Activated CD8-positive, alpha-beta memory T cell treated with anti-CD3 and anti-CD28 coated beads, Interleukin-2, amount 50 U/mL, for 24 hours (primary cell): ENCODE measurements around the gene MS4A7.
"Not testable (repeated sequence)": the region's sequence is repeated elsewhere in the genome, so short reads cannot be mapped to it uniquely, and the experiment has no call there.

ENCODE experiments used
- DNase-seq: peaks from one replicate; pipeline ENCODE4 v3.0.0-alpha.2; 2020; ENCODE audit errors: extremely low read depth

Gene MS4A7

GRCh38 chr11:60378354-60378753 is at the start of gene MS4A7:
Gene MS4A7 (plus strand): TSS chr11:60378532. CDS start chr11:60383142, 4,610 bp downstream.
- no peak for DNase-seq

GRCh38 chr11:60332846-60333245 is 45.5 kb upstream of the MS4A7 start:
- DNase-seq, result no peak

GRCh38 chr11:60334005-60334620 is 44.2 kb upstream of the MS4A7 start:
- DNase-seq, result peak; percentile 31

GRCh38 chr11:60336767-60337391 is 41.5 kb upstream of the MS4A7 start:
- no peak for DNase-seq

GRCh38 chr11:60338053-60338452 is 40.3 kb upstream of the MS4A7 start:
- DNase-seq, result no peak

- DNase-seq, result no peak
These were observed 39.0 kb upstream of the MS4A7 start for GRCh38 chr11:60339356-60339755.

GRCh38 chr11:60343094-60343704 is 35.1 kb upstream of the MS4A7 start:
- DNase-seq, result no peak

- DNase-seq, result no peak
These were observed 34.2 kb upstream of the MS4A7 start for GRCh38 chr11:60344146-60344545.

GRCh38 chr11:60345489-60345888 is 32.8 kb upstream of the MS4A7 start:
- DNase-seq, result no peak

- DNase-seq, result no peak
These were observed 31.1 kb upstream of the MS4A7 start for GRCh38 chr11:60347084-60347797.

GRCh38 chr11:60348116-60348515 is 30.2 kb upstream of the MS4A7 start:
- DNase-seq, result no peak

- no peak for DNase-seq
These were observed 28.3 kb upstream of the MS4A7 start for GRCh38 chr11:60349990-60350389.

- no peak for DNase-seq
These were observed 20.6 kb upstream of the MS4A7 start for GRCh38 chr11:60357771-60358170.

- no peak for DNase-seq
These were observed 17.7 kb upstream of the MS4A7 start for GRCh38 chr11:60360621-60361020.

- no peak for DNase-seq
These were observed 16.1 kb upstream of the MS4A7 start for GRCh38 chr11:60362241-60362640.

- DNase-seq, result peak; percentile 7
These were observed 14.5 kb upstream of the MS4A7 start for GRCh38 chr11:60363542-60364470.

GRCh38 chr11:60366262-60366904 is 11.9 kb upstream of the MS4A7 start:
- DNase-seq, result not testable (repeated sequence)

GRCh38 chr11:60367009-60367408 is 11.3 kb upstream of the MS4A7 start:
- DNase-seq, result no peak

GRCh38 chr11:60367896-60368295 is 10.4 kb upstream of the MS4A7 start:
- DNase-seq, result no peak

GRCh38 chr11:60370252-60370810 is 8.0 kb upstream of the MS4A7 start:
- no peak for DNase-seq

GRCh38 chr11:60370811-60371298 is 7.5 kb upstream of the MS4A7 start:
- DNase-seq, result no peak
